GM19467 (cell line): ENCODE measurements around the gene LGI1.

Experiments
- ATAC-seq: cut with Tn5 transposase; IDR thresholded peaks from one replicate; pipeline ENCODE4 v1.9.1; 2021; ENCODE audit warnings: mild to moderate bottlenecking, moderate library complexity; ENCODE audit not compliant: unreplicated experiment

Gene LGI1

DNA sequence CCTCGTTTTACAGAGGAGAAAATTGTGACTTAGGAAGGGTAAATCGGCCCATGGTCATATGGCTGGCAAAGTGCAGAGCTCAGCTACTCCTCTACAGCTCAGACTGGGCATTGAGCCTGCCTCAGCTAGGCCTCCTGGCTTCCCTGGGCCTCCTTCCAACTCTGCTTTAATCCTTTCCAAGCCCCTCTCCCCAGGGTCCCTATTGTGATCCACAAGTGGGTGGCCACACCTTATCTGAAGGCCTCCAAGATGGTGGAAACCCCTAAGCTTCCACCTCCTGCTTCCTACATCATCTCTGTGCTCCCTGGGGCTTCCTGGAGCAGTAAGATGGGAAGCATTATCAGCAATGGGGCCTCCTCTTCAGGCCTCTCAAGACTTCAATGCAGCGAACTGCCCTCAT, 3.0 kb upstream of the LGI1 start:
- no peak for ATAC-seq

DNA sequence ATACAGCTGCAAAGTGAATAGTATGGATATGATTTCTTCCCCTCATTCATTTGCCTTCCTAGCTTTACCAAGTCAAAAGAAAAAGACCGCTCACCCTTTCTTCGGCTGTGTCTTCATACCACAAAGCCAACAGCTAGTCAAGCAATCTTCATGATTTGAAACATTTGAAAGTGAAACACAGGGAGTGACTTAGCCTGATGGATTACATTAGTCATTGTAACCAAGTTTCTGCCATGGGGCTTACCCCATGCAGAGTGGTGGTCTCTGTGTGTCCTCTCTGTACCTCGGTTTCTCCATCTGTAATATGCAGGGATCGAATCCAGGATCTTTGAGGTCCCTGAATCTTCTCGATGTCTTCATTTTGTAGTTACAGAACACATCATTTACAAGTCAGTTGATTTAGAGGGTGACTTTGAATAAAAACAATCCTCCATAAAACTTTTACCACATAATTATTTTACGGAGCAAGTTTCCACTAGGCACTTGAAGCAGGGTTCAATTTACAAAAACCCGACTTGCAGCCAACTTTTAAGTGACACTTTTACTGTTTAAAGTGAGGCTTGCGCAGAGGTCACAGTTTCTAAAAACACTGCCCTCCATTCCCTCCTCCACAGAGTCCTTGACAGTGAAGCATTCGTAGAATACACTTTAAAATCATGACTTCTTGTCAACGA, 2.2 kb upstream of the LGI1 start:
- no peak for ATAC-seq

DNA sequence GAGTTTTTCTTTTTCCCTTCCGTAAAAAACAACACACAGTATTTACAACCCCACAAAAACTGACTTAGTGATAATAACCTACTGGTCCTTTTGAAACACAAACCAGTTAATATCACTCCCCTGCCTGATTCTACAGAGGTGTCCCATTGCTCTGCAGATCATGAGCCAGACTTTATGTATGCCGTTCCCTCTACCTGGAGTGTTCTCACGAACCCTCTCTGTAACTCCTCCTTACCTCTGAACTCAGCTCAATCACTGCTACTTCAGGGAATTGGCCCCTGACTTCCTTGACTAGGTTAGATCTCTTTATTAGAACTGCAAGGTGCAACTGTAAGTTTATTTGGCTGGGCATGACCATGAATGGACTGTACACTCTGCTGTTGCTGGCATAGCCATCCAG, 1.6 kb upstream of the LGI1 start:
- no peak for ATAC-seq

DNA sequence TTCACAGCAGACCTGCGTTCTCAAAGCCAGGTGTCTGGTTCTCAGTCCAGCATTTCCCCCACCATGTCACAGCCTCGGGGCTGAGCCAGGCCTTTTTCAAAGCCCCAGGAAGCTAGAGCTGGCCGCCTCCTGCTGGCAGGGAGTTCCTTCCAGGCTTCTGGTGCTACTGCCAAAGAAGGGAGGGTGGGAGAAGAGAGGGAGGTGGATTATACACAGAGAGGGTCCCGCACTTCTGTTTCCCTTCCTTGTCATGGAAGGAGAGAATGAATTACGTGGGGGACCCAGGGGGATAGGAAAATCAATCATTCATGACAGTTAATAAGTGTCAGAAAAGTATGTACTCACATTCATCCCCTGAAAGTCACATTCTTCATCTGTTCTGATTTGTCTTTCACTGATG, 600 bp upstream of the LGI1 start:
- no peak for ATAC-seq

- no peak for ATAC-seq
Measured at GRCh38 chr10:93758508-93758885, 761 bp downstream of the LGI1 start.

DNA sequence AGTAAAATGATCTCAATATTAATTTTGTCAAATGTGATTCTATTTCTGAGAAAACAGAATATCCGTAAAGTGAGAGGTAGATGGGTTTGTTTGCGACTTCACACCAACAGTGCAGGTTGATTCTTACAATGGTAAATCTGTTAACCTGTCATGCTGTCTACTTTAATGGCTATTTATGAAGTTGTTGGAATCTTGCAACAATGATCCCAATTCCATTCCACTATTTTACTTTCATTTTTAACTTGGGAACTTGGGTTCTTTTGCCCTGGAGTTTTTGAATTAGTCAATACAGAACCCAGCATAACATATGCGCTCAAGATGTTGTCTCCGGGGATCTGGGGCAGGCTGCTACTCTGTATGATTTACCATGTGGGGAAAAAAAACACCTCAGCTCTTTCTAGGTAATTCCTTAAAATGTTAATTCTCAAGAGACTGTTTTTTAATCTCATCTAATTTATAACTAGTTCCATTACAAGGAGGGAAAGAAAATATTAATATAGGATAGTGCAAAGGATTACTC, 1.2 kb downstream of the LGI1 start:
- no peak for ATAC-seq

DNA sequence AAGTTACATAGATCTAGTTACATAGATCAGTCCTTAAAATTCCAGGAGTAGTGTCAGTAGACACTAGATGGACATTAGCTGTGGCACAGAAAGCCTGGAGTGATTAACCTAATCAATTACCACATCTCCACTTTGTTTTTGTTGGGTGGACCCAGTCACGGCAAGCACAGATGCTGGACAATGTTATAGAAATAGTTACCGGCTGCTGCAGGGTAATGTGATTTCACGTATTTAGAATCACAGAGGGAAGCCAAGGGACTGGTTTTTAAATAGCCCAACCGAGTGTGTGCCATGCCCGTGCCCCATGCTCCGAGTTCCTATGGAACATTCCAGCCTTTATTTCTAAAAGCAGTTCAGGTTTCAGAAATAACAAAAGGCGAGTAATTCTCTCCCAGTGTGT, 2.8 kb downstream of the LGI1 start:
- ATAC-seq = no peak

DNA sequence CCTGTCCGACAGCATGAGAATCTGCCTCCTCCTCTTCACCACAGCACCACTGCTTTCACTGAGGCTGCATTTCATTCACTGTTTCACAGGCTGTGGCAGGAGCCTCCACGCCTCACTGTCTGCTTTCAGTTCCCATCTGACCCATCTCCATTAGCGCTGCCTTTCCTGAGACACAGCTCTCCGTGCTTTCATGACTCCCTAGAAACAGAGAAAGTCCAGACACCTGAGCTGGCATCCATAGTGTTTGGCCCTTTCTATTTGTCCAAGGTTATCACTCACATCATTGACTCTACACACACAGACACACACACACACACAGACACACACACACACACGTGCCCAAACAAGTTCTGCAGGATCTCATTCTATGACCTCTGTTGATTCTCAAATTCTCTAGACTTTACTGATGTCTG, 5.2 kb downstream of the LGI1 start:
- ATAC-seq = no peak

- no peak for ATAC-seq
Measured at GRCh38 chr10:93766918-93767317, 9.2 kb downstream of the LGI1 start.

- ATAC-seq = no peak
Measured at GRCh38 chr10:93767724-93768399, 10.1 kb downstream of the LGI1 start.

GRCh38 chr10:93768892-93769291, 11.2 kb downstream of the LGI1 start:
- ATAC-seq = no peak

- no peak for ATAC-seq
Measured at GRCh38 chr10:93771354-93771753, 13.6 kb downstream of the LGI1 start.

DNA sequence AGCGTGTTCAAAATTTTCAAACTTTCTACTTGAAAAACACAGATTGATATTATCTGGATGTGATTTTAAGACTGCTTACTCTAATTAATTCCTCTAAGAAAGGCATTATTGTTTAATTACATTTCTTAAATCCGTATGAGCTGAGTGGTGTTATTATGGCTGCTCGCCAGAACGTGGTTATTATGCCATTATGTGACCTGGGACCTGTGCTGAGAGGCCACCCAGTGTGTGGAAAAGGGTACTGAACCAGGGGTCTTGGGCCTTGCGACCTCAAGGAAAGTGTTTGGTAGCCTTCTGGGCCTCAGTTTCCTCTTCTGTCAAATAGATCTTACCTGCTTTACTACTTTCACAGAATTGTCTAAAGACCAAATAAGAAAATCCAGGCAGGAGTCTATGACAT, 15.4 kb downstream of the LGI1 start:
- ATAC-seq = no peak

GRCh38 chr10:93773705-93774104, 16.0 kb downstream of the LGI1 start:
- no peak for ATAC-seq

DNA sequence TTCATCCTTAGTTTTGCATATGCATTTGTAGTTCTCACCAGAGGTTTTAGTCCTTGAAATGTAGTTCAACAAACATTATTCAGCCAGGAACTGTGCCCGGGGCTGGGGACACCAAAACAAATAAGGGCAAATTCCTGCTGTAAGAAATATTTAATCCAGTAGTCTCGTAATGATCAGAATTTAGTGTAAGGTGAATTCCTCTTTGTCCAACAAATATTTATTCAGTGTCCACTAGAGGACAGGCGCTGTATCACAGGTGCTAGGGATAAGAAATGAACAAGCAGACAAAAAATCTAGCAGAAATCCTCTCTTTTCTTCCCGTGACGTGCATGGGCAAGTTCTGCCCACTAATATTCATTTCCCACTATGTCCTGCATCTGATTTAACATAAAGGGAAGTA, 17.6 kb downstream of the LGI1 start:
- ATAC-seq = no peak

DNA sequence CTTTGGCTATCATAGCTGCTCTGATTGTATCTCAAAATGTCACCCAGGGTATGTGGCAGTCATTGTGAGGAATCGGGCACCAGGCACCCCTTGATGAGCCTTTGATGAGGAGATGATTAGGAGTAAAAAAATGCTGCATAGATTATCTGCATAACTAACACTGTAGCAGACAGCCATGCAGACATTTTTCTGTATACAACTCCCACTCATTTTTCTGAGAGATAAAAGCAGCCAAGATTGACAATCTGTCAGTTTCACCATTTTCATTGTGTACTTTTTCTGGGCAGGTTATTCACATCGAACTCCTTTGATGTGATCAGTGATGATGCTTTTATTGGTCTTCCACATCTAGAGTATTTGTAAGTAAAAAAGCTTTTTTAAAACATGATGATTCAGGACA, 19.4 kb downstream of the LGI1 start:
- no peak for ATAC-seq

GRCh38 chr10:93784059-93784458, 26.3 kb downstream of the LGI1 start:
- ATAC-seq = no peak

DNA sequence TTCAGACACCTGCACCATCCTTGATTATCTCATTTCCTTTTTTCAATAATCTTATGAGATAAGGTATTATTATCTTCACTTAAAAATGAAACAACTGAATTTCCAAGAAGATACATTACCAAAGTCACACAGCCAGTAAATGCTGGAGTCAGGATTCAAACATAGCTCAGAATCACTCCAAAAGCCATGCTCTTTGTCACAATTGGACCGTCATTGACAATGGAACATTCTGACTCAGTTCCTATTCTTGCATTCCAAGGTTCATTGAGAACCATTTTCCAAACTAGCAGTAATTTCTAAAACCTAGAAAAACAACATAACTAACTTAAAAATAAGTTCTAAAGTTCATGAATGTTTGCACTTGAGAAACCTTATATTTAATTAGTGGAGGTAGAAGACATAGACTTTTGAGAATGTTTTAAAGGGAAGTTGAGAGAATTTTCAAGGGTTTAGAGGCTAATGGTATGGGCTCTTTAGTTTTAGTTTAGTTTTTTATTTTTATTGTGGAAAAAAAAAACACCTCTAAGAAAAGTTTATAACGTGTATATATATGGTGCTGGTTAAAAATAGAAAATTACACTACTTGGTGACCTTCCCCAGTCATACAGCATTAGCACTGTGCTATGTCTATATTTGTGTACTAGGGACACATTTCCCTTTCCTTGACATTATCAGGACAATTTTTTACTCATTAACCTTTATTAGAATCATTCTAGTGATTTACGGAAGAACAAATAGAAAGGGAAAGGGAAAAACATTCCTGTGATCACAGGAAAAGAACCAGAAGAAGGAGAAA, 30.9 kb downstream of the LGI1 start:
- ATAC-seq = no peak

GRCh38 chr10:93790439-93790838, 32.7 kb downstream of the LGI1 start:
- ATAC-seq = no peak

DNA sequence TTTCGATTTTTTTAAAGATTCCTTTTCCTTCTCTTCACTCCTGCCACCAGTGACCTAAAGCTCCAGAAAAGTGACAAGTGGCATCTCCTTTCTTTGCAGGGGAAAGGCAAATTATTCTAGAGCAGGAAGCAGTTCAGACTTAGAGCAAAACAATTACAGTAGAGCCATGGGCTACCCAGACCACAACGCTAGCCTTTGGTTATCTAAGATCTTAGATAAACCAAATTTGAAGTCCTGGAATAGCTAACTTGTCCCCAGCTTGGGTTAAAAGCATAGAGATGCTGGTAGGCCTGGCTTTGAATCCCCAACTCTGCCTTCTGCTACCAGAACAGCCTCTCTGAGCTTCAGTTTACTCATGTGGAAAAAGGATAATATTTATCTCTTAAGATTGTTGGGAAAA, 38.4 kb downstream of the LGI1 start:
- ATAC-seq = no peak

- ATAC-seq = no peak
Measured at GRCh38 chr10:93797825-93798224, 40.1 kb downstream of the LGI1 start.

GRCh38 chr10:93799155-93799708, 41.5 kb downstream of the LGI1 start:
- no peak for ATAC-seq
